ENCODE results near the gene PTPN6. TPM values are rescaled to one million over a fixed set of nuclear protein-coding genes. Genes with fewer than 3 reads are reported as not detected.

Gene PTPN6
- total and polyA plus RNA-seq, 2 of the 13 experiments (the other 11 are each of a cell fraction or from before 2014, with no cell fraction given) = 10.5 to 10.6 TPM

GRCh38 chr12:6942331-6942665 is 8.9 kb upstream of the PTPN6 start:
- ChIA-PET POLR2A (interaction anchor here (0.6 to 2.5 kb wide), 5 partner anchors 35 to 189 kb away, joined by 3 to 12 read pairs (median 4); partner anchors contain the start of gene TPI1), CTCF (ENCODE audit: low intra/inter-chr PET ratio, low total read pairs) (no interaction called here)
- no peaks in the 10 kb centered on the region for H3K27me3 ChIP-seq (ENCODE audit: control insufficient read depth in 1 of 2, insufficient read depth in 2 of 2, low read length in 2 of 2)
- H3K4me3 ChIP-seq (replicated peaks in 1 of 3; ENCODE audit: insufficient read depth in 1 of 3, low read depth in 2 of 3, low read length in 3 of 3) = no peak overlapping the region
- DNase-seq (ENCODE audit: low spot score) (no peak), ATAC-seq (no peak), FAIRE-seq (no peak)
- WGBS (ENCODE audit: low lambda C conversion rate) = 97% methylated on average over 7 of the region's 11 CpGs
- in situ Hi-C loops (cut with HindIII; ENCODE audit: extremely low pct_ligation_motif_present, low pct_unique_long_range_greater_than_20kb) = loop anchor here (10.0 kb wide), 1 partner anchor 173 kb away; no protein-coding TSS in a partner anchor
- no peak overlapping the region for H3K4me2 ChIP-seq (ENCODE audit: low read depth, low read length)
- no peaks in the 10 kb centered on the region for H3K79me2 ChIP-seq (ENCODE audit: insufficient read depth, low read length)
- no TSS peak for BruUV-seq (replicated peaks)
- TF ChIP-seq JDP2 (CRISPR knock-in tag; IDR thresholded peaks at IDR 0.05; ENCODE audit: borderline replicate concordance) (no peak), TBX2 (CRISPR knock-in tag; IDR thresholded peaks at IDR 0.05; ENCODE audit: borderline replicate concordance) (no peak), RBM22 (optimal IDR thresholded peaks at IDR 0.05; ENCODE audit: low read length) (peak; percentile 24), ZNF333 (CRISPR knock-in tag; IDR thresholded peaks at IDR 0.05; ENCODE audit: borderline replicate concordance) (0 out of 2 replicates have a peak, but pooled peaks have one; percentile 8), ZBTB33 (CRISPR knock-in tag; IDR thresholded peaks at IDR 0.05) (peak; percentile 94), AGO2 (optimal IDR thresholded peaks at IDR 0.05; ENCODE audit: low read depth, low read length) (peak; percentile 57)
- H3K36me3 ChIP-seq (replicated peaks in 1 of 2; ENCODE audit: control insufficient read depth in 1 of 2, insufficient read depth in 2 of 2, low read length in 2 of 2) = peaks cover 0 to 10% of the 10 kb centered on the region in 2 experiments; a peak in 2 of 5 replicates
- no peaks in the 10 kb centered on the region for H3K9me3 ChIP-seq (ENCODE audit: low read length)
- intact Hi-C loops (cut with micrococcal nuclease; ENCODE audit: unreplicated experiment) = no loop called here
- H3K9ac ChIP-seq (ENCODE audit: insufficient read depth, low read depth, low read length) = 0 out of 2 replicates have a peak overlapping the region, but pooled peaks have one; percentile 82
- H3K4me1 ChIP-seq (ENCODE audit: insufficient read depth, low read length) = peaks cover 48% of the 10 kb centered on the region
- H4K20me1 ChIP-seq (ENCODE audit: insufficient read depth, low read length) = no peaks in the 10 kb centered on the region
- H2AFZ ChIP-seq (ENCODE audit: low read length) = no peak overlapping the region
- H3K27ac ChIP-seq (ENCODE audit: extremely low read length, insufficient read depth, low read length) = peak overlapping the region; percentile 98
